HEK293T (cell line): ENCODE measurements around the gene NDUFS1.

Experiments used
- CTCF ChIA-PET: fragments of 350-600 bp; formaldehyde crosslinking; extraction: SDS; loops from one replicate; lab custom pipeline; 2021; ENCODE audit warnings: antibody characterized with exemption, inconsistent platforms; lab: Yijun Ruan, JAX
- POLR2A ChIA-PET: fragments of 350-600 bp; formaldehyde crosslinking; extraction: SDS; loops from one replicate; lab custom pipeline; 2020; ENCODE audit warnings: antibody characterized with exemption, inconsistent platforms; lab: Yijun Ruan, JAX
- DNase-seq: peaks from one replicate; pipeline ENCODE4 v3.0.0; 2012; ENCODE audit warnings: mixed read lengths; ENCODE audit errors: extremely low spot score
- ARNT ChIP-seq: fragments of 450-650 bp; IDR thresholded peaks from 2 replicates; pipeline ENCODE4 v1.6.1; 2017; ENCODE audit warnings: mild to moderate bottlenecking
- BHLHE40 ChIP-seq: fragments of 450-650 bp; IDR thresholded peaks from 2 replicates; pipeline ENCODE4 v1.6.1; 2016; ENCODE audit warnings: mild to moderate bottlenecking, moderate library complexity, borderline replicate concordance
- CTBP1 ChIP-seq: fragments of 450-650 bp; IDR thresholded peaks from 2 replicates; pipeline ENCODE4 v1.6.1; 2016; ENCODE audit warnings: borderline replicate concordance
- ELF4 ChIP-seq: fragments of 450-650 bp; IDR thresholded peaks from 2 replicates; pipeline ENCODE4 v1.6.1; 2017; ENCODE audit warnings: antibody characterized with exemption
- FOXA1 ChIP-seq: fragments of 450-650 bp; IDR thresholded peaks from 2 replicates; pipeline ENCODE4 v1.6.1; 2016; ENCODE audit warnings: mild to moderate bottlenecking
- FOXK2 ChIP-seq: fragments of 450-650 bp; IDR thresholded peaks from 2 replicates; pipeline ENCODE4 v1.6.1; 2016; ENCODE audit warnings: mild to moderate bottlenecking
- FOXM1 ChIP-seq: fragments of 450-650 bp; IDR thresholded peaks from 2 replicates; pipeline ENCODE4 v1.6.1; 2017; ENCODE audit warnings: mild to moderate bottlenecking, borderline replicate concordance
- HDGF ChIP-seq: fragments of 450-650 bp; IDR thresholded peaks from 2 replicates; pipeline ENCODE4 v1.6.1; 2017; ENCODE audit warnings: antibody characterized with exemption, borderline replicate concordance
- L3MBTL2 ChIP-seq: fragments of 450-650 bp; conservative IDR thresholded peaks from 2 replicates; pipeline ENCODE4 v1.6.1; 2016; ENCODE audit warnings: mild to moderate bottlenecking
- LEF1 ChIP-seq: fragments of 450-650 bp; IDR thresholded peaks from 2 replicates; pipeline ENCODE4 v1.6.1; 2017; ENCODE audit warnings: mild to moderate bottlenecking, borderline replicate concordance
- NFRKB ChIP-seq: fragments of 450-650 bp; IDR thresholded peaks from 2 replicates; pipeline ENCODE4 v1.6.1; 2016; ENCODE audit warnings: mild to moderate bottlenecking, moderate library complexity
- PKNOX1 ChIP-seq: fragments of 450-650 bp; IDR thresholded peaks from 2 replicates; pipeline ENCODE4 v1.6.1; 2016
- SP1 ChIP-seq: fragments of 450-650 bp; IDR thresholded peaks from 2 replicates; pipeline ENCODE4 v1.6.1; 2017
- SUZ12 ChIP-seq: fragments of 450-650 bp; IDR thresholded peaks from 2 replicates; pipeline ENCODE4 v1.6.1; 2016; ENCODE audit warnings: mild to moderate bottlenecking
- TARDBP ChIP-seq: fragments of 450-650 bp; IDR thresholded peaks from 2 replicates; pipeline ENCODE4 v1.6.1; 2016
- ZNF384 ChIP-seq: fragments of 450-650 bp; IDR thresholded peaks from 2 replicates; pipeline ENCODE4 v1.6.1; 2016

The NDUFS1 gene

GRCh38 chr2:206154197-206154596 is 5.0 kb downstream of the NDUFS1 start:
- CTCF ChIA-PET = interaction anchor here (0.7 kb wide), 2 partner anchors 103 to 132 kb away, joined by 3 to 5 read pairs; no protein-coding TSS in a partner anchor
- POLR2A ChIA-PET = no interaction called here
- DNase-seq = no peak
- TF ChIP-seq ZNF384 (no peak), PKNOX1 (no peak), HDGF (no peak), ELF4 (no peak), CTBP1 (no peak), BHLHE40 (no peak), FOXM1 (no peak), NFRKB (no peak), TARDBP (no peak), FOXA1 (no peak), FOXK2 (no peak), LEF1 (no peak)

- no peak for TF ChIP-seq CTBP1
- TF ChIP-seq SP1 = no peak
- no peak for TF ChIP-seq SUZ12
- no peak for TF ChIP-seq ARNT
- no peak for TF ChIP-seq ZNF384
- no peak for TF ChIP-seq TARDBP
- no peak for TF ChIP-seq HDGF
- TF ChIP-seq PKNOX1 = no peak
- TF ChIP-seq FOXM1 = no peak
- TF ChIP-seq ELF4 = no peak
- no peak for TF ChIP-seq LEF1
- TF ChIP-seq FOXA1 = no peak
- no peak for TF ChIP-seq L3MBTL2
- ChIA-PET CTCF (no interaction called here), POLR2A (interaction anchor here (1.1 kb wide), 1 partner anchor 9 kb away, joined by 3 read pairs; the partner anchor contains the start of gene EEF1B2)
- no peak for DNase-seq
These were observed 8.6 kb downstream of the NDUFS1 start for GRCh38 chr2:206150631-206151030.

GRCh38 chr2:206150168-206150567 is 9.1 kb downstream of the NDUFS1 start:
- POLR2A ChIA-PET = no interaction called here
- no peak for DNase-seq
- no peak for TF ChIP-seq LEF1
- no peak for TF ChIP-seq SP1
- no peak for TF ChIP-seq HDGF
- TF ChIP-seq FOXM1 = no peak
- TF ChIP-seq ZNF384 = no peak
- TF ChIP-seq FOXK2 = no peak
- no peak for TF ChIP-seq ARNT
- TF ChIP-seq CTBP1 = no peak
- no peak for TF ChIP-seq FOXA1
- TF ChIP-seq L3MBTL2 = no peak
- CTCF ChIA-PET = no interaction called here

- TF ChIP-seq FOXK2 = no peak
- TF ChIP-seq SUZ12 = no peak
- TF ChIP-seq PKNOX1 = no peak
- TF ChIP-seq ARNT = no peak
- TF ChIP-seq BHLHE40 = no peak
- TF ChIP-seq NFRKB = no peak
- no peak for TF ChIP-seq L3MBTL2
- TF ChIP-seq SP1 = no peak
- TF ChIP-seq TARDBP = no peak
- TF ChIP-seq CTBP1 = no peak
- no peak for TF ChIP-seq LEF1
- no peak for TF ChIP-seq ZNF384
- TF ChIP-seq HDGF = no peak
- TF ChIP-seq FOXM1 = no peak
- TF ChIP-seq FOXA1 = no peak
- TF ChIP-seq ELF4 = no peak
- POLR2A ChIA-PET = no interaction called here
- CTCF ChIA-PET = no interaction called here
- DNase-seq = no peak
These were observed 9.9 kb downstream of the NDUFS1 start for GRCh38 chr2:206149330-206149729.

- ChIA-PET CTCF (no interaction called here), POLR2A (interaction anchor here (0.7 to 1.3 kb wide), 2 partner anchors 14 to 61 kb away, joined by 3 to 6 read pairs; partner anchors contain the start of genes EEF1B2 and NDUFS1)
- DNase-seq = no peak
- TF ChIP-seq ARNT = no peak
- no peak for TF ChIP-seq PKNOX1
- no peak for TF ChIP-seq L3MBTL2
- no peak for TF ChIP-seq ELF4
- TF ChIP-seq CTBP1 = no peak
- TF ChIP-seq TARDBP = no peak
- TF ChIP-seq FOXM1 = no peak
These were observed 13.6 kb downstream of the NDUFS1 start for GRCh38 chr2:206145665-206146064.

- ChIA-PET CTCF (no interaction called here), POLR2A (no interaction called here)
- DNase-seq = no peak
- no peak for TF ChIP-seq ARNT
- no peak for TF ChIP-seq NFRKB
- no peak for TF ChIP-seq FOXM1
- TF ChIP-seq LEF1 = no peak
- no peak for TF ChIP-seq L3MBTL2
- no peak for TF ChIP-seq CTBP1
- no peak for TF ChIP-seq FOXA1
- TF ChIP-seq BHLHE40 = no peak
- TF ChIP-seq TARDBP = no peak
- TF ChIP-seq HDGF = no peak
- TF ChIP-seq FOXK2 = no peak
- TF ChIP-seq PKNOX1 = no peak
- TF ChIP-seq SUZ12 = no peak
- TF ChIP-seq SP1 = no peak
- TF ChIP-seq ZNF384 = no peak
- no peak for TF ChIP-seq ELF4
These were observed 14.9 kb downstream of the NDUFS1 start for GRCh38 chr2:206144383-206144782.
